ENCODE measurements around the gene EXOC6. TPM values are rescaled to one million over a fixed set of nuclear protein-coding genes. Genes with fewer than 3 reads are reported as not detected.

Gene EXOC6
- polyA plus RNA-seq, 1 donor from 2014 or later, result 26.3 TPM

DNA sequence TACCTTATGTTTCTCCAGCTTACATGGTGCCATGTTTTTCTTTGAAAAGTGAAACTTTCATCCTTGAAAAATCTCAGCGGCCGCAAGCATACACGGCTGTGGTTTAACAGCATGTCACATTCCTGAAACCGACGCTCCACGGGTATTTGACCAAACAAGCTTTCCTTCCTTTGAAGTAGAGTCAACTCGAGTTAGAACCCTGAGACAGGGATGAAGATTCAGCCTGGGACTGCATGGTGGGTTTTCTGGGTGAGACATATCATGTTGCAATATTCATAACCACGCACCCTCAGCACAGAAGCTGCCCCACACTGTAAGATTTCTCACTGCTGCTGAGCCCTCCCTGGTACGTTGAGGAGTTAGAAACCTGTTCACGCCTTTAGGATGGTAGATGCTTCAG lies 233.5 kb downstream of the EXOC6 start:
- H3K9me3 ChIP-seq (ENCODE audit: low read length), result no peaks in the 10 kb centered on the region
- TF ChIP-seq SMC3 (conservative IDR thresholded peaks at IDR 0.05; ENCODE audit: poor library complexity), result no peak
- TF ChIP-seq, protein P1, sequence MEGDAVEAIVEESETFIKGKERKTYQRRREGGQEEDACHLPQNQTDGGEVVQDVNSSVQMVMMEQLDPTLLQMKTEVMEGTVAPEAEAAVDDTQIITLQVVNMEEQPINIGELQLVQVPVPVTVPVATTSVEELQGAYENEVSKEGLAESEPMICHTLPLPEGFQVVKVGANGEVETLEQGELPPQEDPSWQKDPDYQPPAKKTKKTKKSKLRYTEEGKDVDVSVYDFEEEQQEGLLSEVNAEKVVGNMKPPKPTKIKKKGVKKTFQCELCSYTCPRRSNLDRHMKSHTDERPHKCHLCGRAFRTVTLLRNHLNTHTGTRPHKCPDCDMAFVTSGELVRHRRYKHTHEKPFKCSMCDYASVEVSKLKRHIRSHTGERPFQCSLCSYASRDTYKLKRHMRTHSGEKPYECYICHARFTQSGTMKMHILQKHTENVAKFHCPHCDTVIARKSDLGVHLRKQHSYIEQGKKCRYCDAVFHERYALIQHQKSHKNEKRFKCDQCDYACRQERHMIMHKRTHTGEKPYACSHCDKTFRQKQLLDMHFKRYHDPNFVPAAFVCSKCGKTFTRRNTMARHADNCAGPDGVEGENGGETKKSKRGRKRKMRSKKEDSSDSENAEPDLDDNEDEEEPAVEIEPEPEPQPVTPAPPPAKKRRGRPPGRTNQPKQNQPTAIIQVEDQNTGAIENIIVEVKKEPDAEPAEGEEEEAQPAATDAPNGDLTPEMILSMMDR (IDR thresholded peaks at IDR 0.05; ENCODE audit: poor library complexity, severe bottlenecking), result no peak
- H3K4me3 ChIP-seq (ENCODE audit: low read length), result no peak overlapping the region
- no peak overlapping the region for H3K27ac ChIP-seq (ENCODE audit: low read length)
- no peak overlapping the region for H2AFZ ChIP-seq (ENCODE audit: low read depth, low read length)
- no peaks in the 10 kb centered on the region for H3K79me2 ChIP-seq (replicated peaks; ENCODE audit: insufficient read depth, low read length)
- H4K20me1 ChIP-seq (ENCODE audit: insufficient read depth), result no peaks in the 10 kb centered on the region
- H3F3A ChIP-seq (ENCODE audit: insufficient read depth, low read length, poor library complexity, severe bottlenecking), result no peaks in the 10 kb centered on the region
- no peaks in the 10 kb centered on the region for H3K9me2 ChIP-seq (ENCODE audit: insufficient read depth, low read length)
- no peak overlapping the region for H3K9ac ChIP-seq (ENCODE audit: low read length)
- no peak overlapping the region for H3K4me2 ChIP-seq (ENCODE audit: low read length)
- no peaks in the 10 kb centered on the region for H3K36me3 ChIP-seq (ENCODE audit: insufficient read depth, low read length)
- peaks cover 21% of the 10 kb centered on the region for H3K27me3 ChIP-seq (ENCODE audit: insufficient read depth, low read depth, low read length)

DNA sequence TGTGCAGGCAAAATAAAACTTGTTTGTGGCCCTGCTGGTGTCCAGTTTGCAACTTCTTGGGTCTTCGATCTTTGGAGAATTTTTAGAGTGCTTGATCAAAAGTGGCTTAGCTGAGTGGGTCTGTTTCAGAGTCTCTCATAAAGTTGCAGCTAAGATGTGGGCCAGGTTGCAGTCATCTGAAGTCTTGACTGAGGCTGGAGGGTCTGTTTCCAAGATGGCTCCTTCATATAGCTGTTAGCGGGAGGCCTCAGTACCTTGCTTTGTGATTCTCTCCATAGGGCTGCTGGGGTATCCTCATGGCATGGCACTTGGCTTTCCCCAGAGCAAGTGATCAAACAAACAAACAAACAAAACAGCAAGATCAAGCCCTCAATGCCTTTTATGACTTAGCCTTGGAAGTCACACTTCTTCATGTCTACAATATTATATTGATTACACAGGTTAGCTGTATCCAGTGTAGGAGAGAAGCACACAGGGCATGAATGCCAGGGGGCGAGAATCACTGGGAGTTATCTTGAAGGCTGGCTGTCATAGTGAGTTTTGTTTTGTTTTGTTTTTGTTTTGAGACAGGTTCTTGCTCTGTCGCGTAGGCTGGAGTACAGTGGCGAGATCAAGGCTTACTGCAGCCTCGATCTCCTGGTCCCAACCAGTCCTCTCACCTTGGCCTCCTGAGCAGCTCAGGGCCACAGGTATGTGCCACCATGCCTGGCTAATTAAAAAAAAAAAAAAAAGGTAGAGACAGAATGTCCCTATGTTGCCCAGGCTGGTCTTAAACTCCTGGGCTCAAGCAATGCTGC lies 235.6 kb downstream of the EXOC6 start:
- no peaks in the 10 kb centered on the region for H4K20me1 ChIP-seq (ENCODE audit: insufficient read depth)
- no peak overlapping the region for H2AFZ ChIP-seq (ENCODE audit: low read depth, low read length)
- H3K9ac ChIP-seq (ENCODE audit: low read length), result no peak overlapping the region
- no peaks in the 10 kb centered on the region for H3K9me2 ChIP-seq (ENCODE audit: insufficient read depth, low read length)
- H3K27me3 ChIP-seq (ENCODE audit: insufficient read depth, low read depth, low read length), result peaks cover 4% of the 10 kb centered on the region
- TF ChIP-seq TAF1 (IDR thresholded peaks at IDR 0.05; ENCODE audit: low read depth), result no peak
- TF ChIP-seq, protein P2, sequence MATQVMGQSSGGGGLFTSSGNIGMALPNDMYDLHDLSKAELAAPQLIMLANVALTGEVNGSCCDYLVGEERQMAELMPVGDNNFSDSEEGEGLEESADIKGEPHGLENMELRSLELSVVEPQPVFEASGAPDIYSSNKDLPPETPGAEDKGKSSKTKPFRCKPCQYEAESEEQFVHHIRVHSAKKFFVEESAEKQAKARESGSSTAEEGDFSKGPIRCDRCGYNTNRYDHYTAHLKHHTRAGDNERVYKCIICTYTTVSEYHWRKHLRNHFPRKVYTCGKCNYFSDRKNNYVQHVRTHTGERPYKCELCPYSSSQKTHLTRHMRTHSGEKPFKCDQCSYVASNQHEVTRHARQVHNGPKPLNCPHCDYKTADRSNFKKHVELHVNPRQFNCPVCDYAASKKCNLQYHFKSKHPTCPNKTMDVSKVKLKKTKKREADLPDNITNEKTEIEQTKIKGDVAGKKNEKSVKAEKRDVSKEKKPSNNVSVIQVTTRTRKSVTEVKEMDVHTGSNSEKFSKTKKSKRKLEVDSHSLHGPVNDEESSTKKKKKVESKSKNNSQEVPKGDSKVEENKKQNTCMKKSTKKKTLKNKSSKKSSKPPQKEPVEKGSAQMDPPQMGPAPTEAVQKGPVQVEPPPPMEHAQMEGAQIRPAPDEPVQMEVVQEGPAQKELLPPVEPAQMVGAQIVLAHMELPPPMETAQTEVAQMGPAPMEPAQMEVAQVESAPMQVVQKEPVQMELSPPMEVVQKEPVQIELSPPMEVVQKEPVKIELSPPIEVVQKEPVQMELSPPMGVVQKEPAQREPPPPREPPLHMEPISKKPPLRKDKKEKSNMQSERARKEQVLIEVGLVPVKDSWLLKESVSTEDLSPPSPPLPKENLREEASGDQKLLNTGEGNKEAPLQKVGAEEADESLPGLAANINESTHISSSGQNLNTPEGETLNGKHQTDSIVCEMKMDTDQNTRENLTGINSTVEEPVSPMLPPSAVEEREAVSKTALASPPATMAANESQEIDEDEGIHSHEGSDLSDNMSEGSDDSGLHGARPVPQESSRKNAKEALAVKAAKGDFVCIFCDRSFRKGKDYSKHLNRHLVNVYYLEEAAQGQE (IDR thresholded peaks at IDR 0.05; ENCODE audit: borderline replicate concordance), result no peak
- TF ChIP-seq SMC3 (conservative IDR thresholded peaks at IDR 0.05; ENCODE audit: poor library complexity), result no peak
- TF ChIP-seq, protein P1 (IDR thresholded peaks at IDR 0.05; ENCODE audit: poor library complexity, severe bottlenecking), result no peak
- TF ChIP-seq MXI1 (conservative IDR thresholded peaks at IDR 0.05; ENCODE audit: poor library complexity, severe bottlenecking), result no peak
- no peak for TF ChIP-seq RAD21 (conservative IDR thresholded peaks at IDR 0.05)
- TF ChIP-seq EP300 (conservative IDR thresholded peaks at IDR 0.05; ENCODE audit: poor library complexity, severe bottlenecking), result no peak
- no peak for TF ChIP-seq EZH2 (IDR thresholded peaks at IDR 0.05; ENCODE audit: borderline replicate concordance, insufficient read depth, low read length, poor library complexity, severe bottlenecking)
- no peaks in the 10 kb centered on the region for H3K9me3 ChIP-seq (ENCODE audit: low read length)
- no peak overlapping the region for H3K4me3 ChIP-seq (ENCODE audit: low read length)
- H3K36me3 ChIP-seq (ENCODE audit: insufficient read depth, low read length), result no peaks in the 10 kb centered on the region
- no peak overlapping the region for H3K4me2 ChIP-seq (ENCODE audit: low read length)
- no peaks in the 10 kb centered on the region for H3K79me2 ChIP-seq (replicated peaks; ENCODE audit: insufficient read depth, low read length)
- H3K27ac ChIP-seq (ENCODE audit: low read length), result no peak overlapping the region
- H3F3A ChIP-seq (ENCODE audit: insufficient read depth, low read length, poor library complexity, severe bottlenecking), result no peaks in the 10 kb centered on the region

Data from neural cell (in vitro differentiated cells).